Vagina (tissue), 2 donors: ENCODE results near the gene EPS8L3. TPM values are rescaled to one million over a fixed set of nuclear protein-coding genes. Genes with fewer than 3 reads are reported as not detected.

Source experiments
- DNase-seq, 2 donors: peaks; one replicate each; pipeline ENCODE4 v3.0.0-alpha.2; 2017; ENCODE audit errors: extremely low spot score in 2 of 2
- H3K27ac ChIP-seq: fragments of 200-600 bp; sonication (generic); one replicate; pipeline ENCODE4 v1.5.1; 2019
- H3K27me3 ChIP-seq: fragments of 200-600 bp; sonication (generic); one replicate; pipeline ENCODE4 v1.5.1; 2019
- H3K36me3 ChIP-seq, 2 donors: fragments of 200-600 bp; sonication (generic); one replicate each; pipeline ENCODE4 v1.5.1; 2017 to 2019
- H3K4me1 ChIP-seq: fragments of 200-600 bp; sonication (generic); one replicate; pipeline ENCODE4 v1.5.1; 2019
- H3K4me3 ChIP-seq, 2 donors: fragments of 200-600 bp; sonication (generic); 1 replicate in 1 of 2; 2 replicates in 1 of 2; pipeline ENCODE4 v1.5.1; 2016 to 2019
- H3K9me3 ChIP-seq: fragments of 200-600 bp; sonication (generic); one replicate; pipeline ENCODE4 v1.5.1; 2019
- CTCF ChIP-seq, 3 experiments: fragments of 450-650 bp in 2 of 3; fragments of 200-600 bp in 1 of 3; sonication (generic) in 1 of 3; IDR thresholded peaks; one replicate each; pipeline ENCODE4 v1.5.1; 2017 to 2019; ENCODE audit warnings: antibody characterized with exemption in 3 of 3, mild to moderate bottlenecking in 2 of 3, moderate library complexity in 2 of 3
- POLR2A ChIP-seq, 2 donors: fragments of 450-650 bp; IDR thresholded peaks; one replicate each; pipeline ENCODE4 v1.6.1; 2017; ENCODE audit warnings: antibody characterized with exemption in 2 of 2, mild to moderate bottlenecking in 2 of 2, moderate library complexity in 2 of 2
- POLR2AphosphoS5 ChIP-seq, 2 donors: sonication (generic); formaldehyde crosslinking; IDR thresholded peaks; one replicate each; pipeline ENCODE4 v1.9.0; 2017; ENCODE audit warnings: antibody characterized with exemption in 2 of 2, mild to moderate bottlenecking in 2 of 2, low read depth in 1 of 2; ENCODE audit not compliant: insufficient read depth in 1 of 2
- intact Hi-C: fragments of 100-400 bp; cut with DNase I; formaldehyde crosslinking; loops from one replicate; pipeline ENCODE4 v1.15.1; 2023
- total RNA-seq: library from RNA; depleted of rRNA; stranded (reverse); fragments of >200 nt; gene quantifications from one replicate; pipeline ENCODE4 v1.2.3, GENCODE V29; 2016

Gene EPS8L3
- total RNA-seq, 1 donor from 2014 or later = not detected

- DNase-seq = no peak
- Histone ChIP-seq H3K4me1 (no peaks in the 10 kb centered on the region), H3K9me3 (no peaks in the 10 kb centered on the region), H3K27me3 (no peaks in the 10 kb centered on the region), H3K4me3 (no peak overlapping the region), H3K27ac (no peak overlapping the region), H3K36me3 (no peaks in the 10 kb centered on the region)
- TF ChIP-seq POLR2A (IDR thresholded peaks at IDR 0.05) = no peak
- TF ChIP-seq CTCF (IDR thresholded peaks at IDR 0.05) = no peak
- TF ChIP-seq POLR2AphosphoS5 (IDR thresholded peaks at IDR 0.05; ENCODE audit: insufficient read depth in 1 of 2, low read depth in 1 of 2) = no peak
- intact Hi-C loops = no loop called here
Observed at GRCh38 chr1:109728870-109729269, 34.9 kb downstream of the EPS8L3 start.

DNA sequence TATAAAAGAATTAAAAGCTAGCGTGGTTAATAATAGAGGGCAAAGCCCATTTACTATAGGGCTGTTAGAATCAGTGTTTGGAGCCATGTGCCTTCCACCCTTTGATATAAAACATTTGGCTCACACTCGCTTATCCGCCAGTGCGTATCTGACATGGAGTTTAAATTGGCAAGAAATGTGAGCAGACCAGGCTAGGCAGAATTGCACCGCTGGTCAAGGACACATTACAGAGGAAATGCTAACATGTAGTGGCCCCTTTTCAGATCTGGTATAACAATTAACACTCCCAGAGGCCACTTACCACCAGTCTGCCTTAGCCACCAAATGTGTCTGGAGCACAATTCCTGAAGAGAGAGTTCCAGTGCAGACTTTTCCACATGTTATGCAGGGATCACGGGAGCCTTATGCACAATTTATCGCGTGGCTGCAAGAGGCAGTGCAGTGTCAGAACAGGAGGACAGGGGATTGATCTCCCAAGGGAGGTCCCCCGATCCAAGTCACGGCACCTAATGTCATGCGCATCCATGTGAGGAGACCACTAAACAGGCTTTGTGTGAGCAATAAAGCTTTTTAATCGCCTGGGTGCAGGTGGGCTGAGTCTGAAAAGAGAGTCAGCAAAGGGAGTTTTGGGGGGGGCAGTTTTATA, 36.9 kb downstream of the EPS8L3 start:
- intact Hi-C loops = no loop called here
- Histone ChIP-seq H3K27ac (no peak overlapping the region), H3K27me3 (no peaks in the 10 kb centered on the region), H3K36me3 (no peaks in the 10 kb centered on the region), H3K4me3 (no peak overlapping the region), H3K9me3 (no peaks in the 10 kb centered on the region), H3K4me1 (no peaks in the 10 kb centered on the region)
- no peak for TF ChIP-seq POLR2A (IDR thresholded peaks at IDR 0.05)
- TF ChIP-seq POLR2AphosphoS5 (IDR thresholded peaks at IDR 0.05; ENCODE audit: insufficient read depth in 1 of 2, low read depth in 1 of 2) = no peak
- TF ChIP-seq CTCF (IDR thresholded peaks at IDR 0.05) = no peak
- DNase-seq = no peak

DNA sequence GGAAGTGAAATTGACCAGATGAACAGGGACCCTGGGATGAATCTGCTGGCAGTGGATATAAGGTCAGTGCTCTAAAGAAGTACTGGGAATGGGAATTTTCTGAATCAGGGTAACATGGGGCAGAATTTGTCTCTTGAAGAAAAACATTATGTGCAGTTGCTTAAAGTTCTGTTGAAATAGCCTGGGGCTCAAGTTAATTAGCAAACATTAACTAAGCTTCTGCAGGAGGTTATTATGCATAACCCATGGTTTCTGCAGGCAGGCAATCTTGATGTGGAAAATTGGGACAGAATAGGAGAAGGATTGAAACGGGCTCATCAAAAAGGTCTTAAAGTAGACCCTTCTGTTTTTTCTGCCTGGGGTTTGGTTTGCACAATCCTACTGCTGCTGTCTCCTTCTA, 37.7 kb downstream of the EPS8L3 start:
- H3K4me3 ChIP-seq = no peak overlapping the region
- no peak overlapping the region for H3K27ac ChIP-seq
- no peaks in the 10 kb centered on the region for H3K9me3 ChIP-seq
- no peak for DNase-seq
- intact Hi-C loops = no loop called here
- no peaks in the 10 kb centered on the region for H3K27me3 ChIP-seq
- H3K36me3 ChIP-seq = no peaks in the 10 kb centered on the region
- TF ChIP-seq POLR2AphosphoS5 (IDR thresholded peaks at IDR 0.05; ENCODE audit: insufficient read depth in 1 of 2, low read depth in 1 of 2) (no peak), POLR2A (IDR thresholded peaks at IDR 0.05) (no peak), CTCF (IDR thresholded peaks at IDR 0.05) (no peak)
- H3K4me1 ChIP-seq = no peaks in the 10 kb centered on the region

DNA sequence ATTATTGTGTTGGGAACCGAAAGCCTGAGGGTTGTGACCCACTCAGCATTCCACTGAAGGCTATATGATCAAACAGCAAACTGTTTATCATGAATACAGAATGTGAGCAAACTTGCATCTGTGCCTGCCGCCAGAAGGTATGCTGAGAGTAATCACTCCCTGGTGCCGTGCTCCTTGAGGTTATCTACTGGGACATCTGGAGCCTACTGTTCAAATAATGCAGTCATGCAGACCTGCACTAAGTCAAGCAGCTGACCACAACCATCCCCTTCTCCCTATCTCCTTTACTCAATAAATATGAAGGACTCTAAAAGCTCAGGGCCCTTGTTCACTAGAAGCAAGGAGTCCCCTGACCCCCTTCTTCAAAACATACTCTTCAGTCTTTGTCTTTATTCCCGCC, 38.2 kb downstream of the EPS8L3 start:
- no peak for TF ChIP-seq POLR2AphosphoS5 (IDR thresholded peaks at IDR 0.05; ENCODE audit: insufficient read depth in 1 of 2, low read depth in 1 of 2)
- TF ChIP-seq CTCF (IDR thresholded peaks at IDR 0.05) = no peak
- TF ChIP-seq POLR2A (IDR thresholded peaks at IDR 0.05) = no peak
- H3K9me3 ChIP-seq = no peaks in the 10 kb centered on the region
- intact Hi-C loops = no loop called here
- no peak overlapping the region for H3K4me3 ChIP-seq
- no peak overlapping the region for H3K27ac ChIP-seq
- DNase-seq = no peak
- H3K36me3 ChIP-seq = no peaks in the 10 kb centered on the region
- H3K27me3 ChIP-seq = no peaks in the 10 kb centered on the region
- no peaks in the 10 kb centered on the region for H3K4me1 ChIP-seq

DNA sequence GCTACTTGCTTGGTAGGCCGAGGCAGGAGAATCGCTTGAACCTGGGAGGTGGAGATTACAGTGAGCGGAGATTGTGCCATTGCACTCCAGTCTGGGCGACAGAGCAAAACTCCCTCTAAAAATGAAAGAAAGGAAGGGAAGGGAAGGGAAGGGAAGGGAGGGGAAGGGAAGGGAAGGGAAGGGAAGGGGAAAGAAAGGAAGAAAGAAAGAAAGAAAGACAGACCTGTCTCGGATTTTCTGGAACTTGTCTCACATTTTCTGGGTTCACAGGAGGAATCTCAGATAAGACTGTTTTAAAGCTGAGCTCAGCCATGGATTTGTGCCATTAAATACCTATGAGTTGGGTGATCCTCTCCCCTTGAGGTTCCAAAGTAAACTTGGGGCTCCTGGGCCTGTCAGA, 38.8 kb downstream of the EPS8L3 start:
- TF ChIP-seq POLR2A (IDR thresholded peaks at IDR 0.05) = no peak
- TF ChIP-seq POLR2AphosphoS5 (IDR thresholded peaks at IDR 0.05; ENCODE audit: insufficient read depth in 1 of 2, low read depth in 1 of 2) = no peak
- no peak for TF ChIP-seq CTCF (IDR thresholded peaks at IDR 0.05)
- no peak for DNase-seq

More for the DNA sequence above, 38.8 kb downstream of the EPS8L3 start:
- Histone ChIP-seq H3K27ac (no peak overlapping the region), H3K36me3 (no peaks in the 10 kb centered on the region), H3K4me1 (no peaks in the 10 kb centered on the region), H3K27me3 (no peaks in the 10 kb centered on the region), H3K9me3 (no peaks in the 10 kb centered on the region), H3K4me3 (no peak overlapping the region)
- intact Hi-C loops = no loop called here
